OCI-LY7 (cell line): Measurements from ENCODE around the gene TAF5. TPM values are rescaled to one million over a fixed set of nuclear protein-coding genes. Genes with fewer than 3 reads are reported as not detected.

Experiments used
- BruUV-seq: library from RNA; stranded (reverse); fragments of 400-500 nt; replicated peaks from 2 replicates; lab custom pipeline; 2021; lab: Mats Ljungman, UMichigan
- CTCF ChIA-PET: fragments of 300-600 bp; sonication (Branson Sonifier 250); formaldehyde crosslinking; loops from one replicate; lab custom pipeline; 2022; ENCODE audit warnings: antibody characterized with exemption; ENCODE audit not compliant: unreplicated experiment; lab: Charles Lee
- POLR2A ChIA-PET: fragments of 300-600 bp; sonication (Branson Sonifier 250); formaldehyde crosslinking; loops from one replicate; lab custom pipeline; 2022; ENCODE audit warnings: antibody characterized with exemption; lab: Charles Lee
- DNase-seq: peaks from one replicate; pipeline ENCODE4 v3.0.0-alpha.2; 2015; ENCODE audit warnings: low spot score
- H2AFZ ChIP-seq: fragments of 200-600 bp; sonication (generic), shearing (Covaris generic); 2 replicates; pipeline ENCODE4 v1.6.1; 2014; ENCODE audit warnings: mild to moderate bottlenecking, antibody characterized with exemption, low read length, moderate library complexity
- H3K27ac ChIP-seq: fragments of 200-600 bp; sonication (generic); 2 replicates; pipeline ENCODE4 v1.5.1; 2014; ENCODE audit warnings: mixed run types, low read depth, mild to moderate bottlenecking, moderate library complexity, low read length, inconsistent platforms; ENCODE audit not compliant: poor library complexity, severe bottlenecking
- H3K36me3 ChIP-seq: fragments of 200-600 bp; sonication (generic); 2 replicates; pipeline ENCODE4 v1.6.1; 2014; ENCODE audit warnings: mild to moderate bottlenecking, antibody characterized with exemption, low read length, moderate library complexity, mixed read lengths; ENCODE audit not compliant: insufficient read depth
- H3K4me1 ChIP-seq: fragments of 200-600 bp; sonication (generic); 2 replicates; pipeline ENCODE4 v1.5.1; 2014; ENCODE audit warnings: mild to moderate bottlenecking, low read length; ENCODE audit not compliant: insufficient read depth, poor library complexity, severe bottlenecking
- H3K4me2 ChIP-seq: fragments of 200-600 bp; sonication (generic); 2 replicates; pipeline ENCODE4 v1.6.1; 2014; ENCODE audit warnings: mild to moderate bottlenecking, low read length
- H3K4me3 ChIP-seq: fragments of 200-600 bp; sonication (generic); 2 replicates; pipeline ENCODE4 v1.5.1; 2014; ENCODE audit warnings: mild to moderate bottlenecking, low read depth, low read length; ENCODE audit not compliant: poor library complexity, severe bottlenecking
- H3K79me2 ChIP-seq: fragments of 200-600 bp; sonication (generic); 2 replicates; pipeline ENCODE4 v1.6.1; 2016; ENCODE audit warnings: low read depth, mild to moderate bottlenecking, low read length, moderate library complexity, mixed read lengths; ENCODE audit not compliant: insufficient read depth
- H3K9me2 ChIP-seq: fragments of 200-600 bp; sonication (generic); 2 replicates; pipeline ENCODE4 v1.6.1; 2016; ENCODE audit warnings: mild to moderate bottlenecking, low read length, mixed read lengths; ENCODE audit not compliant: insufficient read depth
- H3K9me3 ChIP-seq: fragments of 200-600 bp; sonication (generic); 2 replicates; pipeline ENCODE4 v1.6.1; 2014; ENCODE audit warnings: mild to moderate bottlenecking, mixed run types, low read length, mixed read lengths
- H4K20me1 ChIP-seq: fragments of 200-600 bp; sonication (generic); 2 replicates; pipeline ENCODE4 v1.6.1; 2014; ENCODE audit warnings: mild to moderate bottlenecking, antibody characterized with exemption, low read length, moderate library complexity, mixed read lengths; ENCODE audit not compliant: insufficient read depth
- EZH2phosphoT487 ChIP-seq: fragments of 200-600 bp; sonication (generic); IDR thresholded peaks from 2 replicates; pipeline ENCODE4 v1.6.1; 2018; ENCODE audit warnings: low read depth, borderline replicate concordance, mild to moderate bottlenecking, mixed run types, antibody characterized with exemption, low read length, moderate library complexity, mixed read lengths
- intact Hi-C: fragments of 100-400 bp; cut with micrococcal nuclease; formaldehyde crosslinking; loops from one replicate; pipeline ENCODE4 v1.10.0; 2022; ENCODE audit not compliant: unreplicated experiment
- total RNA-seq, 2 experiments: library from RNA; depleted of rRNA in 1 of 2; stranded (reverse); fragments of >200 nt in 1 of 2; shearing (Covaris generic) in 1 of 2; gene quantifications; 2 replicates each; pipeline ENCODE4 v1.2.3, GENCODE V29; 2014 to 2022
- TF ChIP-seq, protein P1 (sequence below): fragments of 200-600 bp; sonication (generic); conservative IDR thresholded peaks from 2 replicates; pipeline ENCODE4 v1.5.1; 2014; ENCODE audit warnings: mild to moderate bottlenecking, antibody characterized with exemption, low read length, moderate library complexity, mixed read lengths

The TAF5 gene
- total RNA-seq, 2 experiments from 2014 or later = 15.9 to 17.8 TPM

DNA sequence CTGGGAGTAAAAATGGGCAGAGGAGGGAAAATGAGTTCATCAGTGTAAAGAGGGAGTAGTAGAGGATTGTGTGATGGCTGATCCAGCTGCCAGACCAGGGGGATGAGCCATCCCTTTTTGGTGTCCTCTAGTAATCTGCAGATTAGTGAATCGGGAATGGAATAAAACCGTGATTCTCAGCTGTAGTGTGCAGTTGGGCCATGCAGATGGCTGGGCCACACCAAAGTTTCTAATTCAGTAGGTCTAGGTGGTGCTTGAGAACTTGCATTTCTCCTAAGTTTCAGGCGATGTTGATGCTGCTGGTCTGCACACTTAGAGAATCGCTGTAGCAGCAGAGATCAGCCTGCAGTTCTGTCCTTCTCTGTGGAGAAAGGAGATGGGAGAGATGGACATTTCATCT, 51.3 kb downstream of the TAF5 start:
- BruUV-seq = no TSS peak

DNA sequence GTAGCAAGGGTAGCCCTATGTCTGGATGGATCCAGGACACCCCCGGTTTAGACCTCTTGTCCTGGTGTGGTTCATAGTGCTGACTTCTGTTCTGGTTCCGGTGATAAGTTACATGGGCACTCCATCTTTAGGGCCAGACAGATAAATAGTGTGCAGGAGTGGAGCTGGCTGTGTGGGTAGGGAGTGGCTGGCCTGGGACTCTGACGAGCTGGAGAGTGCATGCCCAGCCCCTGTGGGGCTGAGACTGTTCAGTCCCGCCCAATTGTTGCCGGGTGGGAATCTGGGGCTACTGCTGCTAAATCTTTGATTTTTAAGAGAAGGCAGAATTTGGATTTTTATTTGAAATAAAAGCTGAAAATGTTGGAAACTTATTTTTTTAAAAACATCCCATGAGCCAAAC, 56.0 kb downstream of the TAF5 start:
- Histone ChIP-seq H3K4me2 (no peak overlapping the region), H3K9me3 (no peaks in the 10 kb centered on the region), H3K36me3 (peaks cover 94% of the 10 kb centered on the region), H3K4me1 (no peaks in the 10 kb centered on the region), H3K27ac (no peak overlapping the region), H3K79me2 (no peaks in the 10 kb centered on the region), H3K4me3 (no peak overlapping the region), H2AFZ (no peak overlapping the region), H4K20me1 (no peaks in the 10 kb centered on the region), H3K9me2 (no peaks in the 10 kb centered on the region)
- BruUV-seq = no TSS peak
- CTCF ChIA-PET = no interaction called here
- intact Hi-C loops = no loop called here
- TF ChIP-seq, protein P1, sequence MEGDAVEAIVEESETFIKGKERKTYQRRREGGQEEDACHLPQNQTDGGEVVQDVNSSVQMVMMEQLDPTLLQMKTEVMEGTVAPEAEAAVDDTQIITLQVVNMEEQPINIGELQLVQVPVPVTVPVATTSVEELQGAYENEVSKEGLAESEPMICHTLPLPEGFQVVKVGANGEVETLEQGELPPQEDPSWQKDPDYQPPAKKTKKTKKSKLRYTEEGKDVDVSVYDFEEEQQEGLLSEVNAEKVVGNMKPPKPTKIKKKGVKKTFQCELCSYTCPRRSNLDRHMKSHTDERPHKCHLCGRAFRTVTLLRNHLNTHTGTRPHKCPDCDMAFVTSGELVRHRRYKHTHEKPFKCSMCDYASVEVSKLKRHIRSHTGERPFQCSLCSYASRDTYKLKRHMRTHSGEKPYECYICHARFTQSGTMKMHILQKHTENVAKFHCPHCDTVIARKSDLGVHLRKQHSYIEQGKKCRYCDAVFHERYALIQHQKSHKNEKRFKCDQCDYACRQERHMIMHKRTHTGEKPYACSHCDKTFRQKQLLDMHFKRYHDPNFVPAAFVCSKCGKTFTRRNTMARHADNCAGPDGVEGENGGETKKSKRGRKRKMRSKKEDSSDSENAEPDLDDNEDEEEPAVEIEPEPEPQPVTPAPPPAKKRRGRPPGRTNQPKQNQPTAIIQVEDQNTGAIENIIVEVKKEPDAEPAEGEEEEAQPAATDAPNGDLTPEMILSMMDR = no peak
- no peak for TF ChIP-seq EZH2phosphoT487
- no peak for DNase-seq
- POLR2A ChIA-PET = no interaction called here

More for the DNA sequence above, 51.3 kb downstream of the TAF5 start:
- ChIA-PET CTCF (no interaction called here), POLR2A (interaction anchor here (1.1 kb wide), 1 partner anchor 66 kb away, joined by 4 read pairs; no protein-coding TSS in a partner anchor)
- TF ChIP-seq EZH2phosphoT487 = no peak
- TF ChIP-seq, protein P1 = no peak
- no peak overlapping the region for H3K4me3 ChIP-seq
- DNase-seq = no peak
- peaks cover 96% of the 10 kb centered on the region for H3K36me3 ChIP-seq
- H4K20me1 ChIP-seq = no peaks in the 10 kb centered on the region
- H2AFZ ChIP-seq = no peak overlapping the region
- H3K9me3 ChIP-seq = no peaks in the 10 kb centered on the region
- H3K4me2 ChIP-seq = no peak overlapping the region
- no peaks in the 10 kb centered on the region for H3K9me2 ChIP-seq
- H3K27ac ChIP-seq = no peak overlapping the region
- H3K79me2 ChIP-seq = no peaks in the 10 kb centered on the region
- intact Hi-C loops = no loop called here
- H3K4me1 ChIP-seq = no peaks in the 10 kb centered on the region

DNA sequence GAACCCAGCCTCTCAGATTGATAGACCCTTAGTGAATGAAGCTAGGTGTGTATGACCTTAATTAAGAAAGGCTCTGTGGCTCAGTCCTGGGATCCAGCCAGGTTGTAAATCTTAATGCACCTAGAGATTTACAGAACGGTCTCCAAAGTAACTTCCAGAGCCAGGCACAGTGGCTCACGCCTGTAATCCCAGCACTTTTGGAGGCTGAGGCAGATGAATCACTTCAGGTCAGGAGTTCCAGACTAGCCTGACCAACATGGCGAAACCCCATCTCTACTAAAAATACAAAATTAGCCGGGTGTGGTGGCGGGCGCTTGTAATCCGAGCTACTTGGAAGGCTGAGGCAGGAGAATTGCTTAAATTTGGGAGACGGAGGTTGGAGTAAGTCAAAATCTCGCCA, 60.1 kb downstream of the TAF5 start:
- no peak for DNase-seq
- Histone ChIP-seq H2AFZ (no peak overlapping the region), H3K36me3 (peaks cover 98% of the 10 kb centered on the region), H3K9me3 (no peaks in the 10 kb centered on the region), H3K27ac (no peak overlapping the region), H3K4me2 (no peak overlapping the region), H3K4me3 (no peak overlapping the region), H3K79me2 (no peaks in the 10 kb centered on the region), H4K20me1 (no peaks in the 10 kb centered on the region), H3K4me1 (no peaks in the 10 kb centered on the region), H3K9me2 (no peaks in the 10 kb centered on the region)
- ChIA-PET POLR2A (interaction anchor here (1.1 kb wide), 1 partner anchor 58 kb away, joined by 3 read pairs; no protein-coding TSS in a partner anchor), CTCF (no interaction called here)
- no peak for TF ChIP-seq EZH2phosphoT487
- TF ChIP-seq, protein P1 = no peak
- intact Hi-C loops = loop anchor here (2.0 kb wide), 1 partner anchor 25 kb away; the partner anchor contains the start of gene CALHM2
- BruUV-seq = no TSS peak
